GM23248 (cell line): ENCODE data around the gene GP2. TPM values are rescaled to one million over a fixed set of nuclear protein-coding genes. Genes with fewer than 3 reads are reported as not detected.

ENCODE experiments used
- DNase-seq: peaks from one replicate; pipeline ENCODE4 v3.0.0-alpha.2; 2015
- H2AFZ ChIP-seq: fragments of 200-600 bp; sonication (generic); 2 replicates; pipeline ENCODE4 v1.6.1; 2016; ENCODE audit warnings: antibody characterized with exemption
- H3F3A ChIP-seq: fragments of 200-600 bp; sonication (generic); 2 replicates; pipeline ENCODE4 v1.6.1; 2016; ENCODE audit warnings: mild to moderate bottlenecking, antibody characterized with exemption, mixed run types; ENCODE audit not compliant: insufficient read depth
- H3K27ac ChIP-seq: fragments of 200-600 bp; sonication (generic); 2 replicates; pipeline ENCODE4 v1.5.1; 2016; ENCODE audit warnings: mild to moderate bottlenecking
- H3K27me3 ChIP-seq: fragments of 200-600 bp; sonication (generic); replicated peaks from 2 replicates; pipeline ENCODE4 v1.6.1; 2016; ENCODE audit warnings: mild to moderate bottlenecking; ENCODE audit not compliant: insufficient read depth
- H3K36me3 ChIP-seq: fragments of 200-600 bp; sonication (generic); 2 replicates; pipeline ENCODE4 v1.6.1; 2016; ENCODE audit warnings: low read depth, mild to moderate bottlenecking
- H3K4me1 ChIP-seq: fragments of 200-600 bp; sonication (generic); 2 replicates; pipeline ENCODE4 v1.6.1; 2016; ENCODE audit warnings: mild to moderate bottlenecking; ENCODE audit not compliant: insufficient read depth
- H3K4me2 ChIP-seq: fragments of 200-600 bp; sonication (generic); one replicate; pipeline ENCODE4 v1.6.1; 2016; ENCODE audit warnings: mild to moderate bottlenecking; ENCODE audit not compliant: unreplicated experiment
- H3K4me3 ChIP-seq: fragments of 200-600 bp; sonication (generic); 2 replicates; pipeline ENCODE4 v1.5.1; 2016; ENCODE audit warnings: mild to moderate bottlenecking
- H3K79me2 ChIP-seq: fragments of 200-600 bp; sonication (generic); 2 replicates; pipeline ENCODE4 v1.6.1; 2016; ENCODE audit warnings: mild to moderate bottlenecking; ENCODE audit not compliant: insufficient read depth
- H3K9ac ChIP-seq: fragments of 200-600 bp; sonication (generic); 2 replicates; pipeline ENCODE4 v1.6.1; 2016; ENCODE audit warnings: mild to moderate bottlenecking
- H3K9me2 ChIP-seq: fragments of 200-600 bp; sonication (generic); 2 replicates; pipeline ENCODE4 v1.6.1; 2016; ENCODE audit warnings: mixed run types, mild to moderate bottlenecking, moderate library complexity; ENCODE audit not compliant: insufficient read depth
- H3K9me3 ChIP-seq: fragments of 200-600 bp; sonication (generic); one replicate; pipeline ENCODE4 v1.6.1; 2017; ENCODE audit warnings: low read depth
- H4K20me1 ChIP-seq: fragments of 200-600 bp; sonication (generic); 2 replicates; pipeline ENCODE4 v1.6.0; 2016; ENCODE audit not compliant: insufficient read depth
- EZH2 ChIP-seq: fragments of 200-600 bp; sonication (generic); IDR thresholded peaks from 2 replicates; pipeline ENCODE4 v1.6.1; 2018; ENCODE audit warnings: antibody characterized with exemption, mild to moderate bottlenecking; ENCODE audit not compliant: insufficient read depth, poor library complexity, severe bottlenecking
- EZH2phosphoT487 ChIP-seq: fragments of 200-600 bp; sonication (generic); IDR thresholded peaks from 2 replicates; pipeline ENCODE4 v1.6.1; 2018; ENCODE audit warnings: antibody characterized with exemption, moderate library complexity, mild to moderate bottlenecking, low read depth; ENCODE audit not compliant: insufficient read depth
- WGBS, 2 experiments: methylation state at CpG; one replicate each; pipeline ENCODE4 v1.1.6; 2015 to 2017; ENCODE audit warnings: low lambda C conversion rate in 2 of 2, low coverage in 1 of 2; ENCODE audit errors: missing lambda C conversion rate in 2 of 2; 5-methylcytosine and 5-hydroxymethylcytosine counted together
- in situ Hi-C: fragments of 300-500 bp; cut with MboI; formaldehyde crosslinking; loops from 2 replicates; pipeline ENCODE4 v1.15.0; 2020
- polyA plus RNA-seq: library from polyadenylated mRNA; unstranded; fragments of >200 nt; fragmentation: Nextera tagmentation; extraction: Ambion mirVana; gene quantifications from 2 replicates; pipeline ENCODE4 v1.2.1, GENCODE V29; 2016
- total RNA-seq: library from RNA; depleted of rRNA; stranded (reverse); fragments of >200 nt; shearing (Covaris generic); gene quantifications from 2 replicates; pipeline ENCODE4 v1.2.3, GENCODE V29; 2014

The GP2 gene
- total and polyA plus RNA-seq, 2 experiments from 2014 or later, result not detected

- no peak for DNase-seq
- no peak for TF ChIP-seq EZH2phosphoT487
- TF ChIP-seq EZH2, result no peak
- Histone ChIP-seq H4K20me1 (no peaks in the 10 kb centered on the region), H3K36me3 (no peaks in the 10 kb centered on the region), H3F3A (no peaks in the 10 kb centered on the region), H3K4me3 (no peak overlapping the region), H3K9ac (no peak overlapping the region), H3K4me1 (no peaks in the 10 kb centered on the region), H3K4me2 (no peak overlapping the region), H3K27ac (no peak overlapping the region), H3K79me2 (no peaks in the 10 kb centered on the region), H2AFZ (no peak overlapping the region), H3K27me3 (no peaks in the 10 kb centered on the region), H3K9me2 (no peaks in the 10 kb centered on the region), H3K9me3 (no peaks in the 10 kb centered on the region)
- in situ Hi-C loops, result no loop called here
- 72 to 80% methylated on average over 6 of the region's 6 CpGs for WGBS, 2 experiments
Measured at GRCh38 chr16:20349615-20350014, 22.3 kb upstream of the GP2 start.

DNA sequence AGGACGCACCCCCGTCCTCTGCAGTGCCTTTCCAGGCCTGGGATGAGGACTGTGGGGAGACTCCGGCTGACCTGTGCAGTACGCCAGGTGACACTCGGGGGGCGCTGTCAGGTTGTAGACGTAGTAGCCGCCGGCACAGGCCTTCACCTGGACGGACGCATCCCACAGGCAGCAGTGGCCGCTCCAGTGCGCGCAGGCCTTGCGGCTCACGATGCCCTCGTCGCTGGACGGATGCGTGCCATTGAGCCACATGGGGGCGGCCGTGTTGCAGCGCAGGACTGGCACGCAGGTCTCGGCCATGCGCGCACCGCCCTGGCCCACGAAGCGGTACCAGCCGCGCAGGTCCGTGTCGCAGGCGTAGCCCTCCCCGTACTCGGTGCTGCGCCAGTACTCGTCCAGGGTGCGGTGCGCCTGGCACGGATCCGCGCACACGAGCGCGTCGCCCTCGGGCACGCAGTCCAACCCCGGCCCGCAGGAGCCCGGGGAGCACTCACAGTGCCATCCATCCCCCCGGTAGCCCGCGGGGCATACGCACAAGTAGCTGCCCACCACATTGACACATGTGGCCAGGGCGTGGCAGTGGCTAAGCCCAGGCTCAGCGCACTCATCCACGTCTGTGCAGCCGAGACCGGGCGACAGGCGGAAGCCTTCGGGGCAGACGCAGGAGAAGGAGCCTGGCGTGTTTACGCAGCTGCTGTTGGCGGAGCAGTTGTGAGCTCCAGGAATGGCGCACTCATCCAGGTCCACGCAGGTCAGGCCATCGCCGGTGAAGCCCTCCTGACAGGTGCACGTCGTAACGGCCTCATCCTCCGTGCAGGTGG, 21.3 kb upstream of the GP2 start:
- H2AFZ ChIP-seq, result no peak overlapping the region
- no peak for TF ChIP-seq EZH2
- TF ChIP-seq EZH2phosphoT487, result no peak
- WGBS, 2 experiments, result 38 to 39% methylated on average over 58 to 65 of the region's 77 CpGs
- H3K9me3 ChIP-seq, result no peaks in the 10 kb centered on the region
- H3F3A ChIP-seq, result no peaks in the 10 kb centered on the region
- no peaks in the 10 kb centered on the region for H3K79me2 ChIP-seq
- H3K27me3 ChIP-seq, result no peaks in the 10 kb centered on the region
- in situ Hi-C loops, result no loop called here
- no peaks in the 10 kb centered on the region for H3K36me3 ChIP-seq
- H3K4me1 ChIP-seq, result no peaks in the 10 kb centered on the region
- no peak overlapping the region for H3K9ac ChIP-seq
- no peak overlapping the region for H3K4me2 ChIP-seq
- H3K27ac ChIP-seq, result no peak overlapping the region
- DNase-seq, result no peak
- no peaks in the 10 kb centered on the region for H3K9me2 ChIP-seq
- H4K20me1 ChIP-seq, result no peaks in the 10 kb centered on the region
- H3K4me3 ChIP-seq, result no peak overlapping the region

- H2AFZ ChIP-seq, result no peak overlapping the region
- H3K4me2 ChIP-seq, result no peak overlapping the region
- WGBS, 2 experiments, result 34 to 38% methylated on average over 12 of the region's 12 CpGs
- no peak overlapping the region for H3K27ac ChIP-seq
- H3K9ac ChIP-seq, result no peak overlapping the region
- H4K20me1 ChIP-seq, result no peaks in the 10 kb centered on the region
- no peak overlapping the region for H3K4me3 ChIP-seq
- H3K9me2 ChIP-seq, result no peaks in the 10 kb centered on the region
- H3F3A ChIP-seq, result no peaks in the 10 kb centered on the region
- H3K79me2 ChIP-seq, result no peaks in the 10 kb centered on the region
- DNase-seq, result no peak
- no peaks in the 10 kb centered on the region for H3K4me1 ChIP-seq
- H3K9me3 ChIP-seq, result no peaks in the 10 kb centered on the region
- H3K27me3 ChIP-seq, result no peaks in the 10 kb centered on the region
- H3K36me3 ChIP-seq, result no peaks in the 10 kb centered on the region
- in situ Hi-C loops, result no loop called here
- TF ChIP-seq EZH2 (no peak), EZH2phosphoT487 (no peak)
Measured at GRCh38 chr16:20347666-20348364, 20.5 kb upstream of the GP2 start.

DNA sequence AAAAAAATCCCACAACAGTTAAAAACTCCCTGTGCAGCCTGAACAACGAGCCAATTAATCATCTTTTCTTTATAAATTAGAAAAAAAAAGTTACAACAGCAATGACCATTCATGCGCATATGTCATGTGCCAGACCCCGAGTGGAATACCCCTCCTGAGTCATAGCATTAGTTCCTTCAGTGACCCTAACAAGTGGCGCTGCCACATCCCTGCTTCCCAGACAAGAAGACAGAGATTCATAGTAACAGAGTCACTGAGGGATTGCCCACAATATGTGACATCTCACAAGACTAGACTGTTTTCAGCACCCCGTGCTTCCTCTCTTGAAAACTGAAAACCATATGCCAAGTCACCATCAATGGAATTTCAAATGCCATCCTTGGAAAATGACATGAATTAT, 17.3 kb upstream of the GP2 start:
- H3K4me3 ChIP-seq, result no peak overlapping the region
- H3K9me3 ChIP-seq, result no peaks in the 10 kb centered on the region
- H3K36me3 ChIP-seq, result no peaks in the 10 kb centered on the region
- H2AFZ ChIP-seq, result no peak overlapping the region
- no peaks in the 10 kb centered on the region for H3F3A ChIP-seq
- H3K79me2 ChIP-seq, result no peaks in the 10 kb centered on the region
- TF ChIP-seq EZH2phosphoT487 (no peak), EZH2 (no peak)
- H3K4me2 ChIP-seq, result no peak overlapping the region
- no peak for DNase-seq
- no peaks in the 10 kb centered on the region for H4K20me1 ChIP-seq
- WGBS, 2 experiments, result 32 to 33% methylated on average over 5 of the region's 5 CpGs
- no peaks in the 10 kb centered on the region for H3K9me2 ChIP-seq
- no peak overlapping the region for H3K27ac ChIP-seq
- in situ Hi-C loops, result no loop called here
- no peaks in the 10 kb centered on the region for H3K27me3 ChIP-seq
- no peaks in the 10 kb centered on the region for H3K4me1 ChIP-seq
- no peak overlapping the region for H3K9ac ChIP-seq
